SK-N-SH (cell line): Measurements from ENCODE around the gene LEF1. TPM values are rescaled to one million over a fixed set of nuclear protein-coding genes. Genes with fewer than 3 reads are reported as not detected.

ENCODE experiments used
- CTCF ChIA-PET: fragments of 300-600, 350-600 bp; formaldehyde crosslinking; extraction: SDS; loops from one replicate; lab custom pipeline; 2021; lab: Yijun Ruan, JAX
- POLR2A ChIA-PET: fragments of 350-600 bp; sonication (Branson Sonifier 250); formaldehyde crosslinking; extraction: SDS; loops from one replicate; lab custom pipeline; 2020; ENCODE audit warnings: antibody characterized with exemption, inconsistent platforms; lab: Yijun Ruan, JAX
- DNase-seq: peaks from one replicate; pipeline ENCODE4 v3.0.0; 2012
- H2AFZ ChIP-seq: fragments of 200-600 bp; sonication (generic); 2 replicates; pipeline ENCODE4 v1.8.1; 2016; ENCODE audit warnings: antibody characterized with exemption, mild to moderate bottlenecking, low read depth
- H3F3A ChIP-seq: fragments of 200-600 bp; sonication (generic); replicated peaks from 2 replicates; pipeline ENCODE3; 2016; ENCODE audit warnings: antibody characterized with exemption, mild to moderate bottlenecking; ENCODE audit not compliant: insufficient read depth
- H3K27ac ChIP-seq, 2 experiments: fragments of 200-500 bp in 1 of 2; fragments of 200-600 bp in 1 of 2; sonication (Bioruptor generic) in 1 of 2; sonication (generic), shearing (Covaris generic) in 1 of 2; 2 replicates each; pipeline versions ENCODE4 v1.5.1 to v1.6.1; 2014 to 2016; ENCODE audit warnings: low read depth in 2 of 2, inconsistent platforms in 1 of 2, low read length in 1 of 2, mild to moderate bottlenecking in 1 of 2, mixed read lengths in 1 of 2
- H3K27me3 ChIP-seq: fragments of 200-600 bp; sonication (generic), shearing (Covaris generic); 2 replicates; pipeline ENCODE4 v1.6.1; 2016; ENCODE audit warnings: mixed run types; ENCODE audit not compliant: insufficient read depth
- H3K36me3 ChIP-seq, 2 experiments: fragments of 200-500 bp in 1 of 2; fragments of 200-600 bp in 1 of 2; sonication (Bioruptor generic) in 1 of 2; sonication (generic) in 1 of 2; replicated peaks in 1 of 2; 2 replicates each; pipeline versions ENCODE3 to v1.5.1; 2014 to 2016; ENCODE audit warnings: low read length in 1 of 2, mild to moderate bottlenecking in 1 of 2; ENCODE audit not compliant: insufficient read depth in 2 of 2, control insufficient read depth in 1 of 2
- H3K4me1 ChIP-seq, 2 experiments: fragments of 200-500 bp in 1 of 2; fragments of 200-600 bp in 1 of 2; sonication (Bioruptor generic) in 1 of 2; sonication (generic), shearing (Covaris generic) in 1 of 2; 2 replicates each; pipeline versions ENCODE4 v1.5.1 to v1.6.1; 2014 to 2016; ENCODE audit warnings: low read depth in 1 of 2, low read length in 1 of 2, mixed run types in 1 of 2; ENCODE audit not compliant: insufficient read depth in 2 of 2, control insufficient read depth in 1 of 2
- H3K4me2 ChIP-seq: fragments of 200-600 bp; sonication (generic), shearing (Covaris generic); 2 replicates; pipeline ENCODE4 v1.6.1; 2017; ENCODE audit warnings: mixed run types
- H3K4me3 ChIP-seq, 2 experiments: fragments of 200-500 bp in 1 of 2; fragments of 200-600 bp in 1 of 2; sonication (Bioruptor generic) in 1 of 2; sonication (generic), shearing (Covaris generic) in 1 of 2; 2 replicates each; pipeline versions ENCODE4 v1.5.1 to v1.8.1; 2014 to 2016; ENCODE audit warnings: low read depth in 2 of 2, inconsistent platforms in 1 of 2, low read length in 1 of 2, mild to moderate bottlenecking in 1 of 2, mixed read lengths in 1 of 2, moderate library complexity in 1 of 2
- H3K79me2 ChIP-seq: fragments of 200-600 bp; sonication (generic); 2 replicates; pipeline ENCODE4 v1.8.1; 2017; ENCODE audit warnings: mild to moderate bottlenecking; ENCODE audit not compliant: insufficient read depth
- H3K9ac ChIP-seq: fragments of 200-600 bp; sonication (generic); 2 replicates; pipeline ENCODE4 v1.6.1; 2017; ENCODE audit warnings: mixed run types
- H3K9me2 ChIP-seq: fragments of 200-600 bp; sonication (generic); 2 replicates; pipeline ENCODE4 v1.6.1; 2017; ENCODE audit warnings: mixed run types
- H3K9me3 ChIP-seq: fragments of 200-600 bp; sonication (generic); 2 replicates; pipeline ENCODE4 v1.6.1; 2017; ENCODE audit warnings: mixed run types, mild to moderate bottlenecking, moderate library complexity
- H4K20me1 ChIP-seq: fragments of 200-600 bp; sonication (generic); 2 replicates; pipeline ENCODE4 v1.6.1; 2017; ENCODE audit warnings: mild to moderate bottlenecking, mixed run types; ENCODE audit not compliant: insufficient read depth
- ELF1 ChIP-seq: IDR thresholded peaks from 2 replicates; pipeline ENCODE4 v1.4.0; 2012
- EP300 ChIP-seq, 2 experiments: IDR thresholded peaks; 2 replicates each; pipeline versions ENCODE4 v1.4.0 to v1.6.1; 2012; ENCODE audit warnings: borderline replicate concordance in 1 of 2, low read depth in 1 of 2, low read length in 1 of 2
- FOSL2 ChIP-seq: IDR thresholded peaks from 2 replicates; pipeline ENCODE4 v1.4.0; 2012; ENCODE audit warnings: low read depth, mild to moderate bottlenecking, moderate library complexity, borderline replicate concordance
- GABPA ChIP-seq: IDR thresholded peaks from 2 replicates; pipeline ENCODE4 v1.4.0; 2012; ENCODE audit warnings: low read depth, mild to moderate bottlenecking
- JUND ChIP-seq: IDR thresholded peaks from 2 replicates; pipeline ENCODE4 v1.4.0; 2012
- MXI1 ChIP-seq: IDR thresholded peaks from 2 replicates; pipeline ENCODE4 v1.6.1; 2012; ENCODE audit warnings: mild to moderate bottlenecking, low read depth, low read length, improper control_type of control experiment
- NFIC ChIP-seq: IDR thresholded peaks from 2 replicates; pipeline ENCODE4 v1.4.0; 2012; ENCODE audit warnings: borderline replicate concordance
- PBX3 ChIP-seq: IDR thresholded peaks from 2 replicates; pipeline ENCODE4; 2012
- POLR2AphosphoS5 ChIP-seq: IDR thresholded peaks from 2 replicates; pipeline ENCODE4 v1.6.1; 2012; ENCODE audit warnings: low read depth, low read length
- RCOR1 ChIP-seq: fragments of 150-350 bp; IDR thresholded peaks from 2 replicates; pipeline ENCODE4 v1.6.1; 2017; ENCODE audit warnings: antibody characterized with exemption, low read length
- REST ChIP-seq: IDR thresholded peaks from 2 replicates; pipeline ENCODE4 v1.6.1; 2012; ENCODE audit warnings: mild to moderate bottlenecking, low read depth, low read length, moderate library complexity
- RFX5 ChIP-seq: IDR thresholded peaks from 2 replicates; pipeline ENCODE4 v1.6.1; 2012; ENCODE audit warnings: mild to moderate bottlenecking, improper control_type of control experiment, low read length
- RXRA ChIP-seq: IDR thresholded peaks from 2 replicates; pipeline ENCODE4 v1.4.0; 2012; ENCODE audit warnings: low read depth, mild to moderate bottlenecking, borderline replicate concordance
- SMC3 ChIP-seq: IDR thresholded peaks from 2 replicates; pipeline ENCODE4 v1.6.1; 2012; ENCODE audit warnings: low read depth, low read length, improper control_type of control experiment
- TCF12 ChIP-seq: IDR thresholded peaks from 2 replicates; pipeline ENCODE4 v1.4.0; 2012
- TEAD4 ChIP-seq: IDR thresholded peaks from 2 replicates; pipeline ENCODE4 v1.4.0; 2012; ENCODE audit warnings: mild to moderate bottlenecking, borderline replicate concordance; ENCODE audit not compliant: insufficient read depth
- USF1 ChIP-seq: IDR thresholded peaks from 2 replicates; pipeline ENCODE4 v1.4.0; 2012; ENCODE audit warnings: low read depth, borderline replicate concordance
- WGBS: methylation state at CpG from one replicate; pipeline ENCODE4 v1.1.6; 2017; ENCODE audit warnings: low lambda C conversion rate; 5-methylcytosine and 5-hydroxymethylcytosine counted together
- polyA plus RNA-seq, 3 experiments: library from polyadenylated mRNA; depleted of rRNA; stranded (reverse); fragments of >200 nt; gene quantifications; 2 replicates each; pipeline ENCODE4 v1.2.3, GENCODE V29; 2012
- TF ChIP-seq, protein P1 (sequence below): fragments of 200-600 bp; sonication (generic); IDR thresholded peaks from 2 replicates; pipeline ENCODE4 v1.6.1; 2017; ENCODE audit warnings: antibody characterized with exemption, mild to moderate bottlenecking, moderate library complexity
- TF ChIP-seq, protein P2 (sequence below): fragments of 150-350 bp; IDR thresholded peaks from 2 replicates; pipeline ENCODE4 v1.6.1; 2017; ENCODE audit warnings: antibody characterized with exemption, low read length, low read depth, borderline replicate concordance
- TF ChIP-seq, protein P3 (sequence below): fragments of 150-350 bp; IDR thresholded peaks from 2 replicates; pipeline ENCODE4 v1.6.1; 2016; ENCODE audit warnings: mild to moderate bottlenecking, low read depth, low read length

The LEF1 gene
- polyA plus RNA-seq, 1 of the 3 experiments (the other 2 are of a cell fraction) = 0.36 TPM

DNA sequence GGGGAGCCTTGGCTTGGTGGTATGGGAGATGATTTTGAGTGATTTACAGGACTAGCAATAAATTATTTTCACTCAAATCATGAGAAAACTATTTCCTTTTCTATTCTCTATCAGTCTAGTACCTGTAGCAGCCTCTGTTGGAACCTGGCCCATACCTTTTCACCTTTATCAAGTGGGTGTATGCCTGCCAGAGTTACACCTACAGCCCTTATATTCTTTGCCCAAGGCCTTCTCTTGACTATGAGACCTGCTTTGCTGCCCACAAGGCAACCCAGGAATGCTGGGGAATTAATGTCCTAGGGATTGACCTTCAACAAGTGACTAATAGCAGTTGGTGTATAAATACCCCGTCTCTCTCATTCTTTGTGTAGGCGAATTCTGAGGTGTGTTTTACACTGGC is 20.0 kb upstream of the LEF1 start:
- TF ChIP-seq USF1 = no peak
- TF ChIP-seq RFX5 = no peak
- TF ChIP-seq MXI1 = no peak
- TF ChIP-seq, protein P1, sequence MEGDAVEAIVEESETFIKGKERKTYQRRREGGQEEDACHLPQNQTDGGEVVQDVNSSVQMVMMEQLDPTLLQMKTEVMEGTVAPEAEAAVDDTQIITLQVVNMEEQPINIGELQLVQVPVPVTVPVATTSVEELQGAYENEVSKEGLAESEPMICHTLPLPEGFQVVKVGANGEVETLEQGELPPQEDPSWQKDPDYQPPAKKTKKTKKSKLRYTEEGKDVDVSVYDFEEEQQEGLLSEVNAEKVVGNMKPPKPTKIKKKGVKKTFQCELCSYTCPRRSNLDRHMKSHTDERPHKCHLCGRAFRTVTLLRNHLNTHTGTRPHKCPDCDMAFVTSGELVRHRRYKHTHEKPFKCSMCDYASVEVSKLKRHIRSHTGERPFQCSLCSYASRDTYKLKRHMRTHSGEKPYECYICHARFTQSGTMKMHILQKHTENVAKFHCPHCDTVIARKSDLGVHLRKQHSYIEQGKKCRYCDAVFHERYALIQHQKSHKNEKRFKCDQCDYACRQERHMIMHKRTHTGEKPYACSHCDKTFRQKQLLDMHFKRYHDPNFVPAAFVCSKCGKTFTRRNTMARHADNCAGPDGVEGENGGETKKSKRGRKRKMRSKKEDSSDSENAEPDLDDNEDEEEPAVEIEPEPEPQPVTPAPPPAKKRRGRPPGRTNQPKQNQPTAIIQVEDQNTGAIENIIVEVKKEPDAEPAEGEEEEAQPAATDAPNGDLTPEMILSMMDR = no peak
- TF ChIP-seq REST = no peak
- no peak for TF ChIP-seq NFIC
- TF ChIP-seq TEAD4 = no peak
- no peak for TF ChIP-seq JUND
- TF ChIP-seq POLR2AphosphoS5 = no peak
- TF ChIP-seq, protein P2, sequence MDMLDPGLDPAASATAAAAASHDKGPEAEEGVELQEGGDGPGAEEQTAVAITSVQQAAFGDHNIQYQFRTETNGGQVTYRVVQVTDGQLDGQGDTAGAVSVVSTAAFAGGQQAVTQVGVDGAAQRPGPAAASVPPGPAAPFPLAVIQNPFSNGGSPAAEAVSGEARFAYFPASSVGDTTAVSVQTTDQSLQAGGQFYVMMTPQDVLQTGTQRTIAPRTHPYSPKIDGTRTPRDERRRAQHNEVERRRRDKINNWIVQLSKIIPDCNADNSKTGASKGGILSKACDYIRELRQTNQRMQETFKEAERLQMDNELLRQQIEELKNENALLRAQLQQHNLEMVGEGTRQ = no peak
- TF ChIP-seq EP300 (IDR thresholded peaks at IDR 0.05; ENCODE audit: borderline replicate concordance in 1 of 2, low read depth in 1 of 2, low read length in 1 of 2) = no peak
- no peak for TF ChIP-seq ELF1
- TF ChIP-seq PBX3 = no peak
- no peak for TF ChIP-seq FOSL2
- no peak for TF ChIP-seq SMC3
- TF ChIP-seq, protein P3, sequence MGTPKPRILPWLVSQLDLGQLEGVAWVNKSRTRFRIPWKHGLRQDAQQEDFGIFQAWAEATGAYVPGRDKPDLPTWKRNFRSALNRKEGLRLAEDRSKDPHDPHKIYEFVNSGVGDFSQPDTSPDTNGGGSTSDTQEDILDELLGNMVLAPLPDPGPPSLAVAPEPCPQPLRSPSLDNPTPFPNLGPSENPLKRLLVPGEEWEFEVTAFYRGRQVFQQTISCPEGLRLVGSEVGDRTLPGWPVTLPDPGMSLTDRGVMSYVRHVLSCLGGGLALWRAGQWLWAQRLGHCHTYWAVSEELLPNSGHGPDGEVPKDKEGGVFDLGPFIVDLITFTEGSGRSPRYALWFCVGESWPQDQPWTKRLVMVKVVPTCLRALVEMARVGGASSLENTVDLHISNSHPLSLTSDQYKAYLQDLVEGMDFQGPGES = no peak
- no peak for TF ChIP-seq GABPA
- no peak for TF ChIP-seq RXRA
- no peak for TF ChIP-seq RCOR1
- TF ChIP-seq TCF12 = no peak
- no peak for DNase-seq
- POLR2A ChIA-PET = no interaction called here

More for the DNA sequence above, 20.0 kb upstream of the LEF1 start:
- Histone ChIP-seq H3K4me2 (no peak overlapping the region), H4K20me1 (no peaks in the 10 kb centered on the region), H3F3A (no peaks in the 10 kb centered on the region), H3K79me2 (no peaks in the 10 kb centered on the region), H3K4me3 (no peak overlapping the region), H3K9ac (no peak overlapping the region), H2AFZ (no peak overlapping the region), H3K36me3 (no peaks in the 10 kb centered on the region), H3K9me2 (no peaks in the 10 kb centered on the region), H3K27me3 (no peaks in the 10 kb centered on the region; the same call in 1 of the 2 replicates), H3K9me3 (no peaks in the 10 kb centered on the region), H3K27ac (no peak overlapping the region), H3K4me1 (no peaks in the 10 kb centered on the region)
- CTCF ChIA-PET = interaction anchor here (1.1 to 1.6 kb wide), 2 partner anchors 16 to 168 kb away, joined by 3 read pairs; no protein-coding TSS in a partner anchor
- WGBS = 6% methylated on average over 2 of the region's 2 CpGs
